PC-9 (cell line): ENCODE results near the gene MYRIP.

Experiments used
- CTCF ChIP-seq: fragments of 200-600 bp; sonication (generic); conservative IDR thresholded peaks from 2 replicates; pipeline ENCODE4 v1.6.1; 2017; ENCODE audit warnings: mixed run types, antibody characterized with exemption, mild to moderate bottlenecking, moderate library complexity
- EZH2 ChIP-seq: fragments of 200-600 bp; sonication (generic); IDR thresholded peaks from 2 replicates; pipeline ENCODE4 v1.8.0; 2017; ENCODE audit warnings: antibody characterized with exemption, low read depth

GRCh38 chr3:40190056-40190455 lies 380.6 kb downstream of the MYRIP start:
- TF ChIP-seq CTCF (no peak), EZH2 (no peak)
